Measurements from ENCODE around the gene TIE1. TPM values are rescaled to one million over a fixed set of nuclear protein-coding genes. Genes with fewer than 3 reads are reported as not detected.

Gene TIE1
- total RNA-seq, 1 experiment from 2014 or later: not detected

GRCh38 chr1:43351421-43352350, 50.9 kb downstream of the TIE1 start:
- ChIA-PET CTCF (no interaction called here), POLR2A (ENCODE audit: low non-redundant PET) (interaction anchor here (0.6 kb wide), 1 partner anchor 462 kb away, joined by 5 read pairs; no protein-coding TSS in a partner anchor)
- no peak for DNase-seq (ENCODE audit: low spot score)
- BruUV-seq (replicated peaks): no TSS peak
- Histone ChIP-seq H3K27me3 (replicated peaks; ENCODE audit: insufficient read depth, low read depth, low read length, poor library complexity) (no peaks in the 10 kb centered on the region), H3K9me3 (ENCODE audit: low read depth, low read length, poor library complexity, severe bottlenecking) (no peaks in the 10 kb centered on the region), H3K27ac (ENCODE audit: low read depth, low read length, poor library complexity, severe bottlenecking) (no peak overlapping the region), H3K36me3 (ENCODE audit: insufficient read depth, low read length, poor library complexity, severe bottlenecking) (no peaks in the 10 kb centered on the region), H3K4me3 (ENCODE audit: low read depth, low read length, poor library complexity, severe bottlenecking) (no peak overlapping the region), H3K4me1 (ENCODE audit: insufficient read depth, low read length, poor library complexity, severe bottlenecking) (peaks cover 8% of the 10 kb centered on the region)
- intact Hi-C loops (cut with micrococcal nuclease; ENCODE audit: unreplicated experiment): loop anchor here (10.0 kb wide), 1 partner anchor 107 kb away; no protein-coding TSS in a partner anchor
- no peak for TF ChIP-seq EZH2 (IDR thresholded peaks at IDR 0.05; ENCODE audit: borderline replicate concordance, low read depth, low read length, poor library complexity, severe bottlenecking)
- no peak for TF ChIP-seq CTCF (conservative IDR thresholded peaks at IDR 0.05; ENCODE audit: low read depth, low read length)

- H3K9me3 ChIP-seq (ENCODE audit: low read depth, low read length, poor library complexity, severe bottlenecking): no peaks in the 10 kb centered on the region
- BruUV-seq (replicated peaks): no TSS peak
- CTCF ChIA-PET: no interaction called here
- no peak overlapping the region for H3K27ac ChIP-seq (ENCODE audit: low read depth, low read length, poor library complexity, severe bottlenecking)
- intact Hi-C loops (cut with micrococcal nuclease; ENCODE audit: unreplicated experiment): loop anchor here (10.0 kb wide), 1 partner anchor 108 kb away; no protein-coding TSS in a partner anchor
- H3K36me3 ChIP-seq (ENCODE audit: insufficient read depth, low read length, poor library complexity, severe bottlenecking): no peaks in the 10 kb centered on the region
- TF ChIP-seq EZH2 (IDR thresholded peaks at IDR 0.05; ENCODE audit: borderline replicate concordance, low read depth, low read length, poor library complexity, severe bottlenecking) (no peak), CTCF (conservative IDR thresholded peaks at IDR 0.05; ENCODE audit: low read depth, low read length) (no peak)
- H3K27me3 ChIP-seq (replicated peaks; ENCODE audit: insufficient read depth, low read depth, low read length, poor library complexity): no peaks in the 10 kb centered on the region
- no peak for DNase-seq (ENCODE audit: low spot score)
- POLR2A ChIA-PET (ENCODE audit: low non-redundant PET): no interaction called here
- H3K4me3 ChIP-seq (ENCODE audit: low read depth, low read length, poor library complexity, severe bottlenecking): no peak overlapping the region
- peaks cover 8% of the 10 kb centered on the region for H3K4me1 ChIP-seq (ENCODE audit: insufficient read depth, low read length, poor library complexity, severe bottlenecking)
Observed at GRCh38 chr1:43352351-43352705, 51.5 kb downstream of the TIE1 start.

GRCh38 chr1:43352881-43353280, 52.1 kb downstream of the TIE1 start:
- H3K27ac ChIP-seq (ENCODE audit: low read depth, low read length, poor library complexity, severe bottlenecking): no peak overlapping the region
- CTCF ChIA-PET: no interaction called here

More at GRCh38 chr1:43352881-43353280, 52.1 kb downstream of the TIE1 start:
- no peaks in the 10 kb centered on the region for H3K27me3 ChIP-seq (replicated peaks; ENCODE audit: insufficient read depth, low read depth, low read length, poor library complexity)
- TF ChIP-seq CTCF (conservative IDR thresholded peaks at IDR 0.05; ENCODE audit: low read depth, low read length) (no peak), EZH2 (IDR thresholded peaks at IDR 0.05; ENCODE audit: borderline replicate concordance, low read depth, low read length, poor library complexity, severe bottlenecking) (no peak)
- POLR2A ChIA-PET (ENCODE audit: low non-redundant PET): interaction anchor here (0.7 kb wide), 1 partner anchor 143 kb away, joined by 3 read pairs; no protein-coding TSS in a partner anchor
- H3K9me3 ChIP-seq (ENCODE audit: low read depth, low read length, poor library complexity, severe bottlenecking): no peaks in the 10 kb centered on the region
- intact Hi-C loops (cut with micrococcal nuclease; ENCODE audit: unreplicated experiment): loop anchor here (10.0 kb wide), 1 partner anchor 108 kb away; no protein-coding TSS in a partner anchor
- H3K36me3 ChIP-seq (ENCODE audit: insufficient read depth, low read length, poor library complexity, severe bottlenecking): no peaks in the 10 kb centered on the region
- H3K4me3 ChIP-seq (ENCODE audit: low read depth, low read length, poor library complexity, severe bottlenecking): no peak overlapping the region
- no peak for DNase-seq (ENCODE audit: low spot score)
- peaks cover 8% of the 10 kb centered on the region for H3K4me1 ChIP-seq (ENCODE audit: insufficient read depth, low read length, poor library complexity, severe bottlenecking)
- BruUV-seq (replicated peaks): no TSS peak
